GM15510 (cell line): ENCODE results near the gene CALCOCO2.

Experiments
- POLR2A ChIP-seq: IDR thresholded peaks from 3 replicates; pipeline ENCODE4 v1.6.1; 2011; ENCODE audit warnings: borderline replicate concordance; ENCODE audit not compliant: insufficient read length; ENCODE audit errors: extremely low read depth

CALCOCO2 gene

GRCh38 chr17:48893646-48894508, 63.0 kb downstream of the CALCOCO2 start:
- no peak for TF ChIP-seq POLR2A

GRCh38 chr17:48894886-48895285, 64.1 kb downstream of the CALCOCO2 start:
- TF ChIP-seq POLR2A, result no peak

- no peak for TF ChIP-seq POLR2A
Observed at GRCh38 chr17:48901241-48901640, 70.4 kb downstream of the CALCOCO2 start.

- TF ChIP-seq POLR2A, result no peak
Observed at GRCh38 chr17:48903401-48903800, 72.6 kb downstream of the CALCOCO2 start.

GRCh38 chr17:48904428-48904827, 73.6 kb downstream of the CALCOCO2 start:
- TF ChIP-seq POLR2A, result no peak

GRCh38 chr17:48905987-48906515, 75.2 kb downstream of the CALCOCO2 start:
- no peak for TF ChIP-seq POLR2A

GRCh38 chr17:48907713-48908046, 76.8 kb downstream of the CALCOCO2 start:
- no peak for TF ChIP-seq POLR2A

- peak; percentile 88 for TF ChIP-seq POLR2A
Observed at GRCh38 chr17:48908047-48908843, 77.4 kb downstream of the CALCOCO2 start, which contains the start of gene UBE2Z. Gene UBE2Z (plus strand): TSS chr17:48908407. CDS start chr17:48908504, 97 bp downstream.

- TF ChIP-seq POLR2A, result no peak
Observed at GRCh38 chr17:48908853-48909394, 78.1 kb downstream of the CALCOCO2 start.

- TF ChIP-seq POLR2A, result peak; percentile 2
Observed at GRCh38 chr17:48909783-48910182, 78.9 kb downstream of the CALCOCO2 start.

- no peak for TF ChIP-seq POLR2A
Observed at GRCh38 chr17:48910370-48910769, 79.5 kb downstream of the CALCOCO2 start.

- TF ChIP-seq POLR2A, result no peak
Observed at GRCh38 chr17:48912476-48912875, 81.6 kb downstream of the CALCOCO2 start.
